PFSK-1 (cell line): ENCODE results near the gene MTUS2.

Experiments
- POLR2AphosphoS5 ChIP-seq: IDR thresholded peaks from 2 replicates; pipeline ENCODE4 v1.6.1; 2012; ENCODE audit warnings: low read depth, mild to moderate bottlenecking, control low read depth, low read length, moderate library complexity
- REST ChIP-seq, 2 experiments: IDR thresholded peaks; 2 replicates each; pipeline versions ENCODE4 v1.6.1 to v1.8.0; 2011 to 2012; ENCODE audit warnings: low read depth in 2 of 2, low read length in 2 of 2, control low read depth in 1 of 2, inconsistent platforms in 1 of 2, mild to moderate bottlenecking in 1 of 2, moderate library complexity in 1 of 2; ENCODE audit not compliant: insufficient read depth in 1 of 2
- TAF1 ChIP-seq: IDR thresholded peaks from 2 replicates; pipeline ENCODE4 v1.6.1; 2012; ENCODE audit warnings: low read length, control low read depth, borderline replicate concordance; ENCODE audit not compliant: insufficient read depth

DNA sequence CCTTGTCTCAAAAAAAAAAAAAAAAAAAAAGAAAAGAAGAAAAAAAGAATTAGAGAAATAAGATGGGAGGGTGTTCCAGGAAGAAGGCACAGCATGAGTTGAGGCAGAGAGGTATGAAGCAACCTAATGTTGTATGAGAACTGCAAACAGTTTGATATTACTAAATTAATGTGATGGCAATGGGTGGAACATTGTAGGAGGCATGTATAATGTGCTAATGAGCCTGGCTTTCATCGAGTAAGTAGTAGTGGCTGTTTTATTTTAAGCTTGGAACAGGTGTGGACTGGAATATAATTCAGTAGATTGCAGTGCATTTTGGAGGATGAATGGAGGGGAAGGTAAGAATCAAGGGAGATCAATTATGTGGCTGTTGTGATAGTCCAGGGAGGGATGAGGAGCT is 156.1 kb downstream of the MTUS2 start:
- TF ChIP-seq REST (IDR thresholded peaks at IDR 0.05; ENCODE audit: insufficient read depth in 1 of 2, low read depth in 2 of 2, low read length in 2 of 2), result no peak
- TF ChIP-seq POLR2AphosphoS5, result no peak
- no peak for TF ChIP-seq TAF1
